ENCODE measurements around the gene PTK6.

DNA sequence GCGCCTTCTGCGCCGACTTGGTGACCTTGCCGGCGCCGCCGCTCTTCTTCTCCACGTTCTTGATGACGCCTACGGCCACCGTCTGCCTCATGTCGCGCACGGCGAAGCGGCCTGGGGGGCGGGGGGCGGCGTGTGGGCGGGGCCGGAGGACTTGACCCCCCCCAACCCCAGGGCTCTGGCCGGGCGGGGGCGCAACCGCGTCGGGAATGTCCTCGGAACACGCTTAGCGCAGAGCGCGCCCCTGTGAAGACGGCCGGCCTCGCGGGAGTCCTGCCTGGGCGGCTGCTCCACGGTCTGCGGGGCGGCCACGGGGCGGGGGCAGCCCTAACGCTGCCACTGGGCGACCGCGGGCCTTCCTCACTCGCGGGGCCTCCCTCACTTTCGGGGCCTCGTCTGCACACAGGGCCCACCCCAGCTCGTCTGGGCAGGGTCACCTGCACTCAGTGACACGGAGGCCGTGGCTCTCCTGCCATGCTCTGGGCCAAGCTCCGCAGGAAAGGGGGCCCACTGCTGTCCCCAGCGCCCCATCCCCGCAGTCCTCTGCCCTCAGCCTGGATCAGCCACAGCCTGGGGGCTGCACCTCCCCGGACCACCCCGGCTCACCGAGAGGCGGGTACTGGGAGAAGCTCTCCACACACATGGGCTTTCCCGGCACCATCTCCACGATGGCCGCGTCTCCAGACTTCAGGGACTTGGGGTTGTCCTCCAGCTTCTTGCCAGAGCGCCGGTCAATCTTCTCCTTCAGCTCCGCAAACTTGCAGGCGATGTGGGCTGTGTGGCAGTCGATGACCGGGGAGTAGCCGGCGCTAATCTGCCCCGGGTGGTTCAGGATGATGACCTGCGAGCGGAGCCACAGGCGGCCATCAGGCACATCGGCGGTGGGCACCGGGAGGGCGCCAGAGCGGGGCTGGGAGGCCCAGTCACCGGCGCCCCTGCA is 48.6 kb downstream of the PTK6 start:
- TF ChIP-seq CTCF (conservative IDR thresholded peaks at IDR 0.05; ENCODE audit: low read length) (no peak), EZH2phosphoT487 (IDR thresholded peaks at IDR 0.05; ENCODE audit: borderline replicate concordance, low read depth, low read length) (no peak)
